ENCODE measurements around the gene SORT1. TPM values are rescaled to one million over a fixed set of nuclear protein-coding genes. Genes with fewer than 3 reads are reported as not detected.
A peak's percentile ranks its signal among the peaks of the same experiment; 100 is the strongest.
"Not testable (repeated sequence)": the region's sequence is repeated elsewhere in the genome, so short reads cannot be mapped to it uniquely, and the experiment has no call there.

The SORT1 gene
- total RNA-seq (100 to 1,000 TPM; 123 to 165 TPM), polyA plus RNA-seq (ENCODE audit: insufficient read length in 6 of 6) (10 to 100 TPM; 39.4 to 46.9 (median 45.6) TPM)
- long read RNA-seq, donor 1, full-length matches to known transcripts = 4 of 4 reads
- long read RNA-seq, donor 1, partial matches to known transcripts = 0 of 4 reads
- long read RNA-seq, donor 1, other reads (novel, unspliced or antisense) = 0 of 4 reads
- long read RNA-seq, donor 2, full-length matches to known transcripts = 3 of 11 reads
- long read RNA-seq, donor 2, partial matches to known transcripts = 0 of 11 reads
- long read RNA-seq, donor 2, other reads (novel, unspliced or antisense) = 8 of 11 reads
- long read RNA-seq, donor 3, full-length matches to known transcripts = 2 of 2 reads
- long read RNA-seq, donor 3, partial matches to known transcripts = 0 of 2 reads
- long read RNA-seq, donor 3, other reads (novel, unspliced or antisense) = 0 of 2 reads
- long read RNA-seq, donor 4, full-length matches to known transcripts = 3 of 16 reads
- long read RNA-seq, donor 4, partial matches to known transcripts = 8 of 16 reads
- long read RNA-seq, donor 4, other reads (novel, unspliced or antisense) = 5 of 16 reads
- long read RNA-seq, donor 5, full-length matches to known transcripts = 3 of 8 reads
- long read RNA-seq, donor 5, partial matches to known transcripts = 0 of 8 reads
- long read RNA-seq, donor 5, other reads (novel, unspliced or antisense) = 5 of 8 reads
- long read RNA-seq, donor 6, full-length matches to known transcripts = 8 of 8 reads
- long read RNA-seq, donor 6, partial matches to known transcripts = 0 of 8 reads
- long read RNA-seq, donor 6, other reads (novel, unspliced or antisense) = 0 of 8 reads
- long read RNA-seq, donor 7, full-length matches to known transcripts = 2 of 2 reads
- long read RNA-seq, donor 7, partial matches to known transcripts = 0 of 2 reads
- long read RNA-seq, donor 7, other reads (novel, unspliced or antisense) = 0 of 2 reads
- long read RNA-seq, donor 8, full-length matches to known transcripts = 5 of 5 reads
- long read RNA-seq, donor 8, partial matches to known transcripts = 0 of 5 reads
- long read RNA-seq, donor 8, other reads (novel, unspliced or antisense) = 0 of 5 reads
- long read RNA-seq, donor 9 = 0 reads
- long read RNA-seq, donor 10, full-length matches to known transcripts = 4 of 16 reads
- long read RNA-seq, donor 10, partial matches to known transcripts = 7 of 16 reads
- long read RNA-seq, donor 10, other reads (novel, unspliced or antisense) = 5 of 16 reads
- long read RNA-seq, donor 11, full-length matches to known transcripts = 8 of 13 reads
- long read RNA-seq, donor 11, partial matches to known transcripts = 0 of 13 reads
- long read RNA-seq, donor 11, other reads (novel, unspliced or antisense) = 5 of 13 reads
- long read RNA-seq, donor 12, full-length matches to known transcripts = 4 of 4 reads
- long read RNA-seq, donor 12, partial matches to known transcripts = 0 of 4 reads
- long read RNA-seq, donor 12, other reads (novel, unspliced or antisense) = 0 of 4 reads

GRCh38 chr1:109397581-109398342 is at the start of gene SORT1:
Gene SORT1 (minus strand): TSS chr1:109397918. CDS start chr1:109397892, 26 bp downstream.
- Histone ChIP-seq H3K27ac (peak within 1 kb of the TSS; percentile 69 to 86), H3K4me1 (peaks cover 29 to 57% of the 10 kb centered on the region in 2 donors), H3K36me3 (peaks cover 0 to 22% of the 10 kb centered on the region in 2 donors), H3K9me3 (no peaks in the 10 kb centered on the region), H3K4me3 (peak within 1 kb of the TSS; percentile 50), H3K27me3 (no peaks in the 10 kb centered on the region)
- intact Hi-C loops (cut with DNase I) = loop anchor here in 1 of 2 donors (5.0 kb wide), 1 partner anchor 120 kb away; no protein-coding TSS in a partner anchor
- DNase-seq (peak; percentile 71 to 94 (median 88)), ATAC-seq (peak; percentile 93)
- no peak for TF ChIP-seq CTCF (IDR thresholded peaks at IDR 0.05)

GRCh38 chr1:109445949-109446695 is 48.4 kb upstream of the SORT1 start:
- ATAC-seq; H3K9me3 ChIP-seq; DNase-seq; H3K27ac ChIP-seq; H3K4me3 ChIP-seq; H3K4me1 ChIP-seq; intact Hi-C loops (cut with DNase I); H3K36me3 ChIP-seq: not testable (repeated sequence)
- peaks cover 0 to 60% of the 10 kb centered on the region in 2 donors for H3K27me3 ChIP-seq

GRCh38 chr1:109444346-109444745 is 46.6 kb upstream of the SORT1 start:
- H3K4me3 ChIP-seq = no peak overlapping the region
- peaks cover 0 to 48% of the 10 kb centered on the region in 2 donors for H3K27me3 ChIP-seq
- no peaks in the 10 kb centered on the region for H3K36me3 ChIP-seq
- H3K4me1 ChIP-seq = no peaks in the 10 kb centered on the region
- no peaks in the 10 kb centered on the region for H3K9me3 ChIP-seq
- no peak overlapping the region for H3K27ac ChIP-seq
- TF ChIP-seq CTCF (IDR thresholded peaks at IDR 0.05) = no peak
- intact Hi-C loops (cut with DNase I) = no loop called here
- DNase-seq (no peak), ATAC-seq (no peak)

GRCh38 chr1:109443476-109443875 is 45.8 kb upstream of the SORT1 start:
- H3K4me1 ChIP-seq = no peaks in the 10 kb centered on the region
- no peak for TF ChIP-seq CTCF (IDR thresholded peaks at IDR 0.05)
- no peak overlapping the region for H3K27ac ChIP-seq
- intact Hi-C loops (cut with DNase I) = no loop called here
- no peaks in the 10 kb centered on the region for H3K9me3 ChIP-seq
- no peaks in the 10 kb centered on the region for H3K36me3 ChIP-seq
- peaks cover 0 to 48% of the 10 kb centered on the region in 2 donors for H3K27me3 ChIP-seq
- no peak overlapping the region for H3K4me3 ChIP-seq
- ATAC-seq = no peak
- DNase-seq = no peak

All from left lung (tissue), 14 donors.